Astrocyte (in vitro differentiated cells and primary cell): ENCODE data around the gene DCBLD2. TPM values are rescaled to one million over a fixed set of nuclear protein-coding genes. Genes with fewer than 3 reads are reported as not detected.
"Not testable (repeated sequence)": the region's sequence is repeated elsewhere in the genome, so short reads cannot be mapped to it uniquely, and the experiment has no call there.

ENCODE experiments used
- DNase-seq: peaks from one replicate; pipeline ENCODE4 v3.0.0-alpha.2; 2010; ENCODE audit warnings: low read depth
- FAIRE-seq: peaks from 2 replicates; lab custom pipeline; 2011; peaks lifted over from hg19 to GRCh38; lab: Jason Lieb, UNC
- H2AFZ ChIP-seq: 2 replicates; pipeline ENCODE4 v1.6.0; 2012; ENCODE audit warnings: low read depth, low read length, inconsistent platforms
- H3K27ac ChIP-seq: 2 replicates; pipeline ENCODE4 v1.5.1; 2011; ENCODE audit warnings: low read depth, low read length, inconsistent platforms
- H3K27me3 ChIP-seq: 2 replicates; pipeline ENCODE4 v1.6.0; 2011; ENCODE audit warnings: low read length, inconsistent platforms; ENCODE audit not compliant: insufficient read depth
- H3K36me3 ChIP-seq: 2 replicates; pipeline ENCODE4 v1.5.1; 2011; ENCODE audit warnings: low read length, inconsistent platforms; ENCODE audit not compliant: insufficient read depth
- H3K4me1 ChIP-seq: 2 replicates; pipeline ENCODE4 v1.5.1; 2011; ENCODE audit warnings: low read length, inconsistent platforms; ENCODE audit not compliant: insufficient read depth
- H3K4me2 ChIP-seq: 2 replicates; pipeline ENCODE4 v1.6.0; 2012; ENCODE audit warnings: low read length, inconsistent platforms
- H3K4me3 ChIP-seq: 2 replicates; pipeline ENCODE4 v1.5.1; 2011; ENCODE audit warnings: low read depth, mild to moderate bottlenecking, low read length, inconsistent platforms; ENCODE audit not compliant: insufficient read depth
- H3K79me2 ChIP-seq: 2 replicates; pipeline ENCODE4 v1.6.0; 2012; ENCODE audit warnings: mild to moderate bottlenecking, low read length, inconsistent platforms; ENCODE audit not compliant: insufficient read depth
- H3K9ac ChIP-seq: 2 replicates; pipeline ENCODE4 v1.6.0; 2012; ENCODE audit warnings: mild to moderate bottlenecking, low read length, inconsistent platforms
- H3K9me3 ChIP-seq: 2 replicates; pipeline ENCODE4 v1.5.1; 2012; ENCODE audit warnings: low read depth, mild to moderate bottlenecking, low read length, inconsistent platforms; ENCODE audit not compliant: insufficient read depth
- H4K20me1 ChIP-seq: 2 replicates; pipeline ENCODE4 v1.6.0; 2012; ENCODE audit warnings: low read length, inconsistent platforms; ENCODE audit not compliant: insufficient read depth
- H3K27ac Mint-ChIP-seq: one replicate; pipeline ENCODE4 v1.8.0; 2021; ENCODE audit warnings: mild to moderate bottlenecking, mixed read lengths; ENCODE audit not compliant: unreplicated experiment
- H3K27me3 Mint-ChIP-seq: one replicate; pipeline ENCODE4 v1.8.0; 2021; ENCODE audit warnings: low read depth, mixed read lengths; ENCODE audit not compliant: unreplicated experiment
- H3K36me3 Mint-ChIP-seq: one replicate; pipeline ENCODE4 v1.8.0; 2021; ENCODE audit warnings: low read depth, mixed read lengths; ENCODE audit not compliant: unreplicated experiment
- H3K4me1 Mint-ChIP-seq: one replicate; pipeline ENCODE4 v1.8.0; 2021; ENCODE audit warnings: low read depth, mixed read lengths; ENCODE audit not compliant: unreplicated experiment
- H3K4me3 Mint-ChIP-seq: one replicate; pipeline ENCODE4 v1.8.0; 2021; ENCODE audit warnings: mild to moderate bottlenecking, moderate library complexity, mixed read lengths; ENCODE audit not compliant: unreplicated experiment
- H3K9me3 Mint-ChIP-seq: one replicate; pipeline ENCODE4 v1.8.0; 2021; ENCODE audit warnings: mild to moderate bottlenecking, mixed read lengths; ENCODE audit not compliant: unreplicated experiment
- EZH2 ChIP-seq: IDR thresholded peaks from 2 replicates; pipeline ENCODE4 v1.6.1; 2012; ENCODE audit warnings: mild to moderate bottlenecking, low read length, inconsistent platforms; ENCODE audit not compliant: insufficient read depth
- total RNA-seq: library from RNA; stranded (reverse); gene quantifications from 2 replicates; pipeline ENCODE4 v1.2.1, GENCODE V29; 2021
- TF ChIP-seq, protein P1 (sequence below): IDR thresholded peaks from 2 replicates; pipeline ENCODE4 v1.5.1; 2011; ENCODE audit warnings: low read depth, mild to moderate bottlenecking, inconsistent platforms, low read length, moderate library complexity; ENCODE audit not compliant: insufficient read depth

Gene DCBLD2
- total RNA-seq, 1 donor from 2014 or later = 243 TPM

GRCh38 chr3:98884675-98885371, 16.7 kb downstream of the DCBLD2 start:
- FAIRE-seq = peak; percentile 13
- Histone ChIP-seq H3K9ac (peak overlapping the region; percentile 41), H3K4me3 (peak overlapping the region; percentile 12), H3K79me2 (peaks cover 100% of the 10 kb centered on the region), H4K20me1 (peaks cover 94% of the 10 kb centered on the region), H3K27ac (peak overlapping the region; percentile 31), H3K27me3 (no peaks in the 10 kb centered on the region), H3K4me2 (peak overlapping the region; percentile 87), H3K36me3 (peaks cover 47% of the 10 kb centered on the region), H3K4me1 (peaks cover 55% of the 10 kb centered on the region), H3K9me3 (no peaks in the 10 kb centered on the region), H2AFZ (no peak overlapping the region)
- H3K9me3 Mint-ChIP-seq = peaks cover 3% of the 10 kb centered on the region
- DNase-seq = peak; percentile 67
- H3K27me3 Mint-ChIP-seq = no peaks in the 10 kb centered on the region
- peaks cover 2% of the 10 kb centered on the region for H3K36me3 Mint-ChIP-seq
- H3K27ac Mint-ChIP-seq = peak overlapping the region; percentile 80
- H3K4me1 Mint-ChIP-seq = peaks cover 42% of the 10 kb centered on the region
- peak overlapping the region; percentile 67 for H3K4me3 Mint-ChIP-seq
- TF ChIP-seq, protein P1, sequence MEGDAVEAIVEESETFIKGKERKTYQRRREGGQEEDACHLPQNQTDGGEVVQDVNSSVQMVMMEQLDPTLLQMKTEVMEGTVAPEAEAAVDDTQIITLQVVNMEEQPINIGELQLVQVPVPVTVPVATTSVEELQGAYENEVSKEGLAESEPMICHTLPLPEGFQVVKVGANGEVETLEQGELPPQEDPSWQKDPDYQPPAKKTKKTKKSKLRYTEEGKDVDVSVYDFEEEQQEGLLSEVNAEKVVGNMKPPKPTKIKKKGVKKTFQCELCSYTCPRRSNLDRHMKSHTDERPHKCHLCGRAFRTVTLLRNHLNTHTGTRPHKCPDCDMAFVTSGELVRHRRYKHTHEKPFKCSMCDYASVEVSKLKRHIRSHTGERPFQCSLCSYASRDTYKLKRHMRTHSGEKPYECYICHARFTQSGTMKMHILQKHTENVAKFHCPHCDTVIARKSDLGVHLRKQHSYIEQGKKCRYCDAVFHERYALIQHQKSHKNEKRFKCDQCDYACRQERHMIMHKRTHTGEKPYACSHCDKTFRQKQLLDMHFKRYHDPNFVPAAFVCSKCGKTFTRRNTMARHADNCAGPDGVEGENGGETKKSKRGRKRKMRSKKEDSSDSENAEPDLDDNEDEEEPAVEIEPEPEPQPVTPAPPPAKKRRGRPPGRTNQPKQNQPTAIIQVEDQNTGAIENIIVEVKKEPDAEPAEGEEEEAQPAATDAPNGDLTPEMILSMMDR = no peak
- TF ChIP-seq EZH2 = no peak

GRCh38 chr3:98882614-98883333, 18.7 kb downstream of the DCBLD2 start:
- not testable (repeated sequence) for H3K9me3 ChIP-seq, H3K9me3 Mint-ChIP-seq, H3K27me3 ChIP-seq, H3K27ac ChIP-seq, H3K4me2 ChIP-seq, H3K36me3 Mint-ChIP-seq, H2AFZ ChIP-seq, H3K4me3 ChIP-seq, H3K9ac ChIP-seq, FAIRE-seq, H3K27me3 Mint-ChIP-seq
- Histone ChIP-seq H4K20me1 (peaks cover 93% of the 10 kb centered on the region), H3K36me3 (peaks cover 51% of the 10 kb centered on the region), H3K79me2 (peaks cover 100% of the 10 kb centered on the region), H3K4me1 (peaks cover 43% of the 10 kb centered on the region)
- peaks cover 42% of the 10 kb centered on the region for H3K4me1 Mint-ChIP-seq
- DNase-seq = peak; percentile 71
- peak overlapping the region; percentile 58 for H3K4me3 Mint-ChIP-seq
- peak overlapping the region; percentile 67 for H3K27ac Mint-ChIP-seq

DNA sequence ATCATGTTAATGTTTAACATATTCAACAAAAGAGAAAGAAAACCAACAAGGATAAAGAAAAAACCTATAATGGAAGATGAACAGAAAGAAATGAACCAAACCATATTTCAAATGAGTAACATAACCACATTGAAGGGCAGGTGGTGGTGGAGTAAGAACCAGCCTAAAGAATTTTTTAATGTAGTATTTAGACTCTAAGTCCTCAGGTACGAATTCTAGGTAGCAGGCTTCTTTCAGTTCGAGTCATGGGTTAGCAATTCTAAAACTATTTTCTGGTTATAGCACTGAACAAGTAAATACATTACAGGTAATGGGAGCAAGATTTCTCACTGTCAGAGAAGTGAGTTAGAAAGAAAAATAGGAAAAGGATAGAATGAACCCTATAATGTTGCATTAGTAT, 24.4 kb downstream of the DCBLD2 start:
- H3K9ac ChIP-seq = no peak overlapping the region
- H3K27ac Mint-ChIP-seq = no peak overlapping the region
- H3K9me3 Mint-ChIP-seq = no peaks in the 10 kb centered on the region
- H3K4me3 ChIP-seq = no peak overlapping the region
- no peak overlapping the region for H3K4me3 Mint-ChIP-seq
- peaks cover 41% of the 10 kb centered on the region for H3K4me1 Mint-ChIP-seq
- DNase-seq (no peak), FAIRE-seq (no peak)
- peaks cover 97% of the 10 kb centered on the region for H4K20me1 ChIP-seq
- H3K27ac ChIP-seq = no peak overlapping the region
- H3K36me3 Mint-ChIP-seq = peaks cover 17% of the 10 kb centered on the region
- H3K9me3 ChIP-seq = no peaks in the 10 kb centered on the region
- no peak for TF ChIP-seq EZH2
- TF ChIP-seq, protein P1 = no peak
- H3K27me3 ChIP-seq = no peaks in the 10 kb centered on the region
- no peaks in the 10 kb centered on the region for H3K27me3 Mint-ChIP-seq
- H3K4me2 ChIP-seq = peak overlapping the region; percentile 20
- H3K4me1 ChIP-seq = peaks cover 40% of the 10 kb centered on the region
- H3K79me2 ChIP-seq = peaks cover 100% of the 10 kb centered on the region
- H2AFZ ChIP-seq = no peak overlapping the region
- H3K36me3 ChIP-seq = peaks cover 73% of the 10 kb centered on the region
